Measurements from ENCODE around the gene ECI1. TPM values are rescaled to one million over a fixed set of nuclear protein-coding genes. Genes with fewer than 3 reads are reported as not detected.
A peak's percentile ranks its signal among the peaks of the same experiment; 100 is the strongest.

Gene ECI1
- total and polyA plus RNA-seq, 2 of the 13 experiments (the other 11 are each of a cell fraction or from before 2014, with no cell fraction given): 82.0 to 102 TPM

GRCh38 chr16:2238838-2239675, 12.3 kb downstream of the ECI1 start (continued):
- TF ChIP-seq ZNF383 (CRISPR knock-in tag; IDR thresholded peaks at IDR 0.05; ENCODE audit: borderline replicate concordance) (no peak), ZBTB7A (CRISPR knock-in tag; IDR thresholded peaks at IDR 0.05) (no peak), RBFOX2 (IDR thresholded peaks at IDR 0.05; ENCODE audit: low read depth, low read length) (peak; percentile 34; the same call in 1 of the 2 replicates), POLR2A (IDR thresholded peaks at IDR 0.05; ENCODE audit: insufficient read depth in 1 of 2, low read depth in 2 of 2, low read length in 2 of 2) (0 out of 4 replicates have a peak, but pooled peaks of 1 of the 2 experiments have one; percentile 12), XRCC5 (optimal IDR thresholded peaks at IDR 0.05; ENCODE audit: low read length) (no peak), CBX2 (IDR thresholded peaks at IDR 0.05; ENCODE audit: low read depth, low read length) (no peak), CBX2 (CRISPR knock-in tag; IDR thresholded peaks at IDR 0.05; ENCODE audit: low read depth) (no peak), SMAD3 (CRISPR knock-in tag; IDR thresholded peaks at IDR 0.05) (no peak), SALL1 (CRISPR knock-in tag; IDR thresholded peaks at IDR 0.05) (no peak), UBTF (CRISPR knock-in tag; IDR thresholded peaks at IDR 0.05) (peak; percentile 15; the same call in 1 of the 2 replicates), MAZ (IDR thresholded peaks at IDR 0.05; ENCODE audit: borderline replicate concordance, low read depth, low read length) (no peak), MAZ (CRISPR knock-in tag; IDR thresholded peaks at IDR 0.05; ENCODE audit: low read depth) (no peak), POLR2G (IDR thresholded peaks at IDR 0.05; ENCODE audit: low read depth, low read length) (peak; percentile 68), AGO1 (IDR thresholded peaks at IDR 0.05; ENCODE audit: low read depth, low read length, poor library complexity, severe bottlenecking) (peak; percentile 27), MBD4 (IDR thresholded peaks at IDR 0.05; ENCODE audit: borderline replicate concordance, low read length) (no peak), ZNF256 (CRISPR knock-in tag; conservative IDR thresholded peaks at IDR 0.05) (no peak), ZEB1 (IDR thresholded peaks at IDR 0.05; ENCODE audit: insufficient replicate concordance, low read depth) (no peak), RFX5 (IDR thresholded peaks at IDR 0.05; ENCODE audit: low read depth, low read length) (no peak), XBP1 (CRISPR knock-in tag; IDR thresholded peaks at IDR 0.05) (no peak), RBM22 (optimal IDR thresholded peaks at IDR 0.05; ENCODE audit: low read length) (peak; percentile 19), HDAC1 (CRISPR knock-in tag; IDR thresholded peaks at IDR 0.05) (no peak)
- TF ChIP-seq, protein P1, sequence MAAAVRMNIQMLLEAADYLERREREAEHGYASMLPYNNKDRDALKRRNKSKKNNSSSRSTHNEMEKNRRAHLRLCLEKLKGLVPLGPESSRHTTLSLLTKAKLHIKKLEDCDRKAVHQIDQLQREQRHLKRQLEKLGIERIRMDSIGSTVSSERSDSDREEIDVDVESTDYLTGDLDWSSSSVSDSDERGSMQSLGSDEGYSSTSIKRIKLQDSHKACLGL (CRISPR knock-in tag; IDR thresholded peaks at IDR 0.05): no peak

Data from HepG2 (cell line).